ENCODE measurements around the gene IFT80.

GRCh38 chr3:160302806-160303205 is 96.2 kb downstream of the IFT80 start:
- no peak for TF ChIP-seq ATF3 (IDR thresholded peaks at IDR 0.05; ENCODE audit: borderline replicate concordance, extremely low read depth, low read depth, low read length)
- TF ChIP-seq RAD21 (IDR thresholded peaks at IDR 0.05; ENCODE audit: insufficient read depth, low read depth, low read length), result no peak
- no peak for TF ChIP-seq NKRF (conservative IDR thresholded peaks at IDR 0.05)
- no peak for TF ChIP-seq POLR2AphosphoS5 (IDR thresholded peaks at IDR 0.05; ENCODE audit: low read length)
- TF ChIP-seq ESRRA (IDR thresholded peaks at IDR 0.05; ENCODE audit: low read length), result no peak
- TF ChIP-seq ASH2L (IDR thresholded peaks at IDR 0.05; ENCODE audit: borderline replicate concordance, low read depth), result no peak
- TF ChIP-seq CTCF (IDR thresholded peaks at IDR 0.05 in 2 of 3, conservative IDR thresholded peaks at IDR 0.05 in 1 of 3; ENCODE audit: control insufficient read depth in 2 of 3, extremely low read depth in 1 of 3, insufficient read depth in 1 of 3, low read depth in 3 of 3, low read length in 3 of 3), result no peak
- TF ChIP-seq MEF2B (IDR thresholded peaks at IDR 0.05; ENCODE audit: partially characterized antibody, poor library complexity, severe bottlenecking), result no peak

Data from GM12878 (cell line).